WERI-Rb-1 (cell line): ENCODE results near the gene CDCA7.
A peak's percentile ranks its signal among the peaks of the same experiment; 100 is the strongest.

Experiments used
- DNase-seq: peaks from one replicate; pipeline ENCODE4 v3.0.0-alpha.2; 2020
- H3K27ac ChIP-seq: fragments of 250-450 bp; sonication (Bioruptor Pico); 2 replicates; pipeline ENCODE4 v1.5.1; 2020; ENCODE audit warnings: mild to moderate bottlenecking, moderate library complexity
- H3K27me3 ChIP-seq: fragments of 250-450 bp; sonication (Bioruptor Pico); 2 replicates; pipeline ENCODE4 v1.5.1; 2021; ENCODE audit warnings: mild to moderate bottlenecking, low read depth, moderate library complexity; ENCODE audit not compliant: insufficient read depth, severe bottlenecking
- H3K36me3 ChIP-seq: fragments of 250-450 bp; sonication (Bioruptor Pico); 2 replicates; pipeline ENCODE4 v1.5.1; 2020; ENCODE audit warnings: mild to moderate bottlenecking, moderate library complexity
- H3K4me3 ChIP-seq: 2 replicates; pipeline ENCODE4 v1.5.1; 2011; ENCODE audit warnings: low read depth, mild to moderate bottlenecking, control low read depth, low read length
- H3K9me3 ChIP-seq: fragments of 250-450 bp; sonication (Bioruptor Pico); 2 replicates; pipeline ENCODE4 v1.5.1; 2021; ENCODE audit warnings: mild to moderate bottlenecking, moderate library complexity; ENCODE audit not compliant: severe bottlenecking
- CTCF ChIP-seq: IDR thresholded peaks from 2 replicates; pipeline ENCODE4 v1.5.1; 2011; ENCODE audit warnings: low read depth, mild to moderate bottlenecking, control low read depth, inconsistent platforms, low read length

The CDCA7 gene

GRCh38 chr2:173354073-173354581 lies 545 bp upstream of the CDCA7 start:
- TF ChIP-seq CTCF = no peak
- H3K27ac ChIP-seq = peak overlapping the region; percentile 100
- peaks cover 15% of the 10 kb centered on the region for H3K36me3 ChIP-seq
- H3K27me3 ChIP-seq = no peaks in the 10 kb centered on the region
- peak overlapping the region; percentile 98 for H3K4me3 ChIP-seq
- no peaks in the 10 kb centered on the region for H3K9me3 ChIP-seq
- DNase-seq = no peak

GRCh38 chr2:173355132-173355865 lies 627 bp downstream of the CDCA7 start:
- peak; percentile 62 for DNase-seq
- Histone ChIP-seq H3K4me3 (peak overlapping the region; percentile 98), H3K27ac (peak overlapping the region; percentile 100), H3K27me3 (no peaks in the 10 kb centered on the region), H3K9me3 (no peaks in the 10 kb centered on the region), H3K36me3 (peaks cover 27% of the 10 kb centered on the region)
- TF ChIP-seq CTCF = no peak

GRCh38 chr2:173355866-173356508 lies 1.3 kb downstream of the CDCA7 start:
- no peak for TF ChIP-seq CTCF
- Histone ChIP-seq H3K9me3 (no peaks in the 10 kb centered on the region), H3K4me3 (peak overlapping the region; percentile 98), H3K27me3 (no peaks in the 10 kb centered on the region), H3K27ac (peak overlapping the region; percentile 100; the same call in 1 of the 2 replicates), H3K36me3 (peaks cover 32% of the 10 kb centered on the region)
- peak; percentile 37 for DNase-seq

GRCh38 chr2:173357346-173357745 lies 2.7 kb downstream of the CDCA7 start:
- no peak overlapping the region for H3K4me3 ChIP-seq
- H3K27ac ChIP-seq = no peak overlapping the region
- H3K9me3 ChIP-seq = no peaks in the 10 kb centered on the region
- TF ChIP-seq CTCF = no peak
- no peak for DNase-seq
- H3K27me3 ChIP-seq = no peaks in the 10 kb centered on the region
- H3K36me3 ChIP-seq = peaks cover 38% of the 10 kb centered on the region

- no peak for DNase-seq
- no peaks in the 10 kb centered on the region for H3K27me3 ChIP-seq
- H3K4me3 ChIP-seq = no peak overlapping the region
- H3K9me3 ChIP-seq = no peaks in the 10 kb centered on the region
- no peak for TF ChIP-seq CTCF
- H3K27ac ChIP-seq = no peak overlapping the region
- H3K36me3 ChIP-seq = peaks cover 48% of the 10 kb centered on the region
Measured at GRCh38 chr2:173358616-173359015, 3.9 kb downstream of the CDCA7 start.
